H4 (cell line): ENCODE data around the gene COQ8B. TPM values are rescaled to one million over a fixed set of nuclear protein-coding genes. Genes with fewer than 3 reads are reported as not detected.
A peak's percentile ranks its signal among the peaks of the same experiment; 100 is the strongest.

ENCODE experiments used
- DNase-seq: peaks from one replicate; pipeline ENCODE4 v3.0.0-alpha.2; 2015; ENCODE audit warnings: low spot score
- total RNA-seq: library from RNA; depleted of rRNA; stranded (reverse); fragments of >200 nt; shearing (Covaris generic); gene quantifications from 2 replicates; pipeline ENCODE4 v1.2.3, GENCODE V29; 2014

The COQ8B gene
- total RNA-seq, 1 experiment from 2014 or later = 19.1 TPM

GRCh38 chr19:40717880-40718773 lies 1.4 kb upstream of the COQ8B start:
- DNase-seq = no peak

GRCh38 chr19:40717325-40717879 lies 716 bp upstream of the COQ8B start:
- DNase-seq = no peak

- no peak for DNase-seq
Measured at GRCh38 chr19:40716031-40716481, 630 bp downstream of the COQ8B start.

- DNase-seq = peak; percentile 93
Measured at GRCh38 chr19:40714441-40715299, 2.0 kb downstream of the COQ8B start.

- DNase-seq = no peak
Measured at GRCh38 chr19:40713939-40714338, 2.7 kb downstream of the COQ8B start.

- DNase-seq = no peak
Measured at GRCh38 chr19:40709817-40710216, 6.9 kb downstream of the COQ8B start.

GRCh38 chr19:40707615-40708014 lies 9.1 kb downstream of the COQ8B start:
- DNase-seq = no peak

- DNase-seq = no peak
Measured at GRCh38 chr19:40705950-40706619, 10.6 kb downstream of the COQ8B start.

- no peak for DNase-seq
Measured at GRCh38 chr19:40705362-40705651, 11.4 kb downstream of the COQ8B start.

GRCh38 chr19:40704491-40705361 lies 12.0 kb downstream of the COQ8B start:
- no peak for DNase-seq

- DNase-seq = no peak
Measured at GRCh38 chr19:40703029-40703755, 13.5 kb downstream of the COQ8B start.

- DNase-seq = no peak
Measured at GRCh38 chr19:40702337-40703012, 14.2 kb downstream of the COQ8B start.

- DNase-seq = no peak
Measured at GRCh38 chr19:40701758-40702157, 14.9 kb downstream of the COQ8B start.

- no peak for DNase-seq
Measured at GRCh38 chr19:40700083-40700482, 16.6 kb downstream of the COQ8B start.

- DNase-seq = no peak
Measured at GRCh38 chr19:40697007-40697406, 19.7 kb downstream of the COQ8B start.

GRCh38 chr19:40695881-40696280 lies 20.8 kb downstream of the COQ8B start:
- no peak for DNase-seq

GRCh38 chr19:40693896-40694295 lies 22.8 kb downstream of the COQ8B start:
- no peak for DNase-seq

GRCh38 chr19:40693150-40693788 lies 23.4 kb downstream of the COQ8B start:
- no peak for DNase-seq

GRCh38 chr19:40692212-40692551 lies 24.5 kb downstream of the COQ8B start:
- no peak for DNase-seq
